ENCODE data around the gene CDC6.
A peak's percentile ranks its signal among the peaks of the same experiment; 100 is the strongest.

The CDC6 gene

DNA sequence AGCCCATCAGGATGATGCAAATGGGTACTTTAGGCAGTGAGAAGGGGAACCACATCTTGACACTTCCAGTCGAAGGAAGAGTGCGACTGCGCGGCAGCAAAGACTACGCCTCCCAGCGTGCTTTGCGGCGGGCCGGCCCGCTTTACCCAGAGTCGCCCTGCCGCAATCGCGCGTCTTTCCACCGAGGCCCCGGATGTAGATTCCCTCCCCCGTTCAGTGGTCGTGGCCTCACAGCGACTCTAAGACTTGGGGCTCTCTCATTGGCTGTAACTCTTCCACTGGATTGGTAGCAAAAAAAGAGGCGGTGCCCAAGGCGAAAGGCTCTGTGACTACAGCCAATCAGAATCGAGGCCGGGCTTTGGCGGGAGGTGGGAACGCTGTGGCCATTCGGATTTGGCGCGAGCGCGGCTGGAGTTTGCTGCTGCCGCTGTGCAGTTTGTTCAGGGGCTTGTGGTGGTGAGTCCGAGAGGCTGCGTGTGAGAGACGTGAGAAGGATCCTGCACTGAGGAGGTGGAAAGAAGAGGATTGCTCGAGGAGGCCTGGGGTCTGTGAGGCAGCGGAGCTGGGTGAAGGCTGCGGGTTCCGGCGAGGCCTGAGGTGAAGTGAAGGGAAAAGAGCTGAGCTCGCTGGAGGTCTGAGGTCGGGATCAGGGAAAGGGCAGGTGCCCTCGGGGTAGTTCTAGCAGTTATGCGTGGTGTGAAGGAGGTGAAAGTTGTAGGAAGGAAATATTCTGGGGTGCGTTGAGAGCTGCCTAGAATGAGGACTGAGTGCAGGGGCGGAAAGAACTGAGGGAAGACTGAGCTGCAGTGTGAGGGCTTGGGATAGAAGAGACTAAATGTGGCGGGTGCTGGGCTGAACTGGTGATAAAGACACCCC is at the start of gene CDC6:
Gene CDC6, plus strand, starts transcription at position 386 of the 876 bp plus-strand sequence. CDS start 1,542 bp downstream, outside the sequence.
- peak; percentile 99 for DNase-seq (ENCODE audit: low read depth)

- DNase-seq (ENCODE audit: low read depth): no peak
Measured at GRCh38 chr17:40241252-40241834, 46.3 kb upstream of the CDC6 start.

DNA sequence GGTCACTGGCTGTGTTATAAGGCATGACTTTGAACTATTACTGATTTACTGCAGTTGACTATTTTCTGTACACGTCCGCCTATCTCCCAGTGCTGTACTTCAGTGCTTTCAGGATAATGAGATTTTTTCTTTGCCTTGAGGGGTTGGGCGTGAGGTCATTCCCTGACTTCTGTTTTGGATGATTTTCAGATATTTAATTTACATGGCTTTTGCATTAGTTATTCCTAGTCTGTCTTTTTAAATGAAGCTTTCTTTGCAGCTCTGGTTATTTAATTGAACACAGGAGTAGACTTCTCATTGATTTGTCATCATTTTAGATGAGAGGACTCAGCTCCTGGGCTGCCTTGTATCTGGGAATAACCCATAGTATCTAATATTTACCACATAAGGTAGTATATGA is 44.9 kb upstream of the CDC6 start:
- no peak for DNase-seq (ENCODE audit: low read depth)

GRCh38 chr17:40243761-40244160 is 43.9 kb upstream of the CDC6 start:
- no peak for DNase-seq (ENCODE audit: low read depth)

GRCh38 chr17:40244255-40244654 is 43.4 kb upstream of the CDC6 start:
- DNase-seq (ENCODE audit: low read depth): no peak

- no peak for DNase-seq (ENCODE audit: low read depth)
Measured at GRCh38 chr17:40247926-40248495, 39.7 kb upstream of the CDC6 start.

GRCh38 chr17:40248507-40248906 is 39.2 kb upstream of the CDC6 start:
- DNase-seq (ENCODE audit: low read depth): no peak

GRCh38 chr17:40251576-40251975 is 36.1 kb upstream of the CDC6 start:
- peak; percentile 90 for DNase-seq (ENCODE audit: low read depth)

DNA sequence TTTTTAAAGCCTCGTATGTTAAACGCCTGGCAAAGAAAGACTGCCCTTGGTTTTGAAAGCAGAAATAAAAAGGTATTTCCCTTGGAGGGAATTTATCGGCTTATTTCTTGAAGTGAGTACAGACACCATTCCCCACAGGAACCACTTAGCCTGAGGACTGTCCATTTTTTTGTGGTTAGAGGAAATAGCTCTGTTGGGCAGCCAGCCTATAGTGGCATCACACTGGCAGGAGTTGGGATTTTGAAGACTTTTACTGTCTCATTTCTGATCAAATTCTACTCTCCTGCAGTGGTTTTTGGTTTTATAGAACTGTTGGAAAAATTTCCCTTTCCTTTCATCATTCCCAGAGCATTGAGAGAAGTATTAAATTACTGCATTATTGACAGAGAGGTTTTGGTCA is 34.1 kb upstream of the CDC6 start:
- DNase-seq (ENCODE audit: low read depth): no peak

DNA sequence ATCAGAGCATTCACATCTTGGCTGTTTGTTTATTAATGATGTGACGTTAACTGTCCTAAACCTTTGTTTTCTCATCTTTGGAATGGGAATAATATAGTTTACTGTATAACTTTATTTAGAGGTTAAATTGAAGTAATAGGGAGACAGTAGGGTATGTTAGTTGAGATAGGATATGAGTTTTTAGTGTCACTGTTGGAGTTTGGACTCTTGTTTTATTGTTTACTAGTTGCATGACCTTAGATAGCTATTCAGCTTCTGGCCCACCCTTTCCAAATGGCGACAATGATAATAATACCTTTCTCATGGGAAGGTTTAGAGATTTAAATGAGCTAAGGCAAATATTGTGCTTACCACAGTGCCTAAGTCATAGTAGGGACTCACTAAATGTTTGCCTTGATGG is 28.2 kb upstream of the CDC6 start:
- DNase-seq (ENCODE audit: low read depth): no peak

DNA sequence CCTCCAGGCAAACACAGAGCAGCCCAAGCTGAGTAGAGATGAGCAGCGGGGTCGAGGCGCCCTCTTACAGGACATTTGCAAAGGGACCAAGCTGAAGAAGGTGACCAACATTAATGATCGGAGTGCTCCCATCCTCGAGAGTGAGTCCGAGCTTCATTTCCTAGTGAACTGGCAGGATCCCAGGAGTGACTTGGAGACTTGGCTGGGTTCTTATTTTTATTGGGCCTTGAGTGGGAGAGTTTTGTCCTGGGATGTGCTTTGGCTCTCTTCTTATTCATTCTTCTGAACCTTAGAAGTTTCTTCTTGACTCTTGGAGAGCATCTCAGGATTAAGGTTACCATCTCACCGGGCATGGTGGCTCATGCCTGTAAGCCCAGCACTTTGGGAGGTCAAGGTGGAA is 27.2 kb upstream of the CDC6 start:
- DNase-seq (ENCODE audit: low read depth): no peak

DNA sequence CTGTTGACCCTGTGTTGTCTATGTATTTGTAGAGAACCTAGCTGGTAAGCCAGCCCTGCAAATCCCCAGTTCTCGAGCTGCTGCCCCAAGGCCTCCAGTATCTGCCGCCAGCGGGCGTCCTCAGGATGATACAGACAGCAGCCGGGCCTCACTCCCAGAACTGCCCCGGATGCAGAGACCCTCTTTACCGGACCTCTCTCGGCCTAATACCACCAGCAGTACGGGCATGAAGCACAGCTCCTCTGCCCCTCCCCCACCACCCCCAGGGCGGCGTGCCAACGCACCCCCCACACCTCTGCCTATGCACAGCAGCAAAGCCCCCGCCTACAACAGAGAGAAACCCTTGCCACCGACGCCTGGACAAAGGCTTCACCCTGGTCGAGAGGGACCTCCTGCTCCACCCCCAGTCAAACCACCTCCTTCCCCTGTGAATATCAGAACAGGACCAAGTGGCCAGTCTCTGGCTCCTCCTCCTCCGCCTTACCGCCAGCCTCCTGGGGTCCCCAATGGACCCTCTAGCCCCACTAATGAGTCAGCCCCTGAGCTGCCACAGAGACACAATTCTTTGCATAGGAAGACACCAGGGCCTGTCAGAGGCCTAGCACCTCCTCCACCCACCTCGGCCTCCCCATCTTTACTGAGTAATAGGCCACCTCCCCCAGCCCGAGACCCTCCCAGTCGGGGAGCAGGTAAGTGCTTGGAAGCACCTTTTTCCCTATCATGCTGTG is 23.1 kb upstream of the CDC6 start:
- DNase-seq (ENCODE audit: low read depth): no peak

- DNase-seq (ENCODE audit: low read depth): no peak
Measured at GRCh38 chr17:40265337-40265736, 22.3 kb upstream of the CDC6 start.

- no peak for DNase-seq (ENCODE audit: low read depth)
Measured at GRCh38 chr17:40266882-40267281, 20.8 kb upstream of the CDC6 start.

DNA sequence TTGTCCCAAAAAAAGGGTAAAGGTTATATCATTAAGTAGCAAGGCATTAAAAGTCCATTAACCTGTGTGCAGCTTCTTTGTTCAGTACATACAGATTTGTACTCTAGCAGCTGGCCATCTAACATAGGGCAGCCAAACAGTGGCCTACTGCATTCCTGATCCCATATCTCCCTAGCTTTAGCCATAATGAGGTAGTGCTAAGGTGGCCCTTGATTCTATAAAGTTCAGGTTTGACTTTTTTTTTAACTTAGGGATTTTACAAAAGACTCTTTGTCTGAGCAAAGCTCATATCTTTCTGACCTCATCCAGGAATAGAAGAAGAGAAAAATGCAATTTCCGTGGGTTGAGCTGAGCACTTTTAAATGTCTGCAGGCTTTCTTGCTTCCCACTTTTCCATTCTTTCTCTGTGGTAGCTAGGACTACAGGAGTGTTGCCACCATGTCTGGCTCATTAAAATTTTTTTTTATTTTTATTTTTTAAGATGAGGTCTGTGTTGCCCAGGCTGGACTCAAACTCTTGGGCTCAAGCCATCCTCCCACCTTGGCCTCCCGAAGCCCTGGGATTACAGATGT is 19.5 kb upstream of the CDC6 start:
- no peak for DNase-seq (ENCODE audit: low read depth)

DNA sequence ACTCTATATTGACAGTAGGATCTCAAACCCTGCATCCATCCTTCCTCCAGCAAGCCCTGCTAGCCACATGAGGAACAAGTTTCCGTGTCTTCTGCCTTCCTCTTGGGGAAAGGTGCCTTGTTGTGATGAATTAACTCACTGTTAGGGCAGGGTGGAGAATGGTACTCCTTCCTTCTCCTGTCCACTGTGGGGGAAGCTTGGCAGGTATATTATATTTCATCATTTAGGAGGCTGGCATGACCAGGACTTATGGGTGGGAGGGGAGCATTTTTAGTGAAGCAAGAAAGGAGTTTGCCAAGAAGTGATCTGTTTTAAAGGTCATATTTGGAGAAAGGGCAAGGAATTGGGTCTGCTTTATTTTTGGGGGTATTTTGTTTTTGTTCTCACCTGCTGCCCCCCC is 9.3 kb upstream of the CDC6 start:
- DNase-seq (ENCODE audit: low read depth): no peak

- no peak for DNase-seq (ENCODE audit: low read depth)
Measured at GRCh38 chr17:40279402-40279801, 8.3 kb upstream of the CDC6 start.

DNA sequence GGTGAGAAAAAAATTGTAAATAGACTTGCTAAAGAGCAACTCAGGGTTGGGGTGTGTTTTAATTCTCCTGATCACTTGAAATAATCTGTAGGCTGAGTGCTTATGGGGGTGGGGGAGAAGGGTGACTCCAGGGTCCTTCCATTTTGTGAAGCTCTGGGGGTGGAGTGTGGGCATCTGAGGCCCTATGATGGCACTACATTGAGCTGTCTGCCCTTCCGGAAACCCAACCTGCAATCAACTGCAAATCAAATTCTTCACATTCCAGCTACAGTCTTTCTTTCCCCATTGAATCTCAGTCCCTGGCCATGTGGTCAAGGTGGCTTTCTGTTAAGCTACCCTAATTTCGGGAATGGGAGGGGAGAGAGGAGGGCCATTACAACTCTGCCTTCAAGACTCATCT is 6.0 kb upstream of the CDC6 start:
- DNase-seq (ENCODE audit: low read depth): no peak

DNA sequence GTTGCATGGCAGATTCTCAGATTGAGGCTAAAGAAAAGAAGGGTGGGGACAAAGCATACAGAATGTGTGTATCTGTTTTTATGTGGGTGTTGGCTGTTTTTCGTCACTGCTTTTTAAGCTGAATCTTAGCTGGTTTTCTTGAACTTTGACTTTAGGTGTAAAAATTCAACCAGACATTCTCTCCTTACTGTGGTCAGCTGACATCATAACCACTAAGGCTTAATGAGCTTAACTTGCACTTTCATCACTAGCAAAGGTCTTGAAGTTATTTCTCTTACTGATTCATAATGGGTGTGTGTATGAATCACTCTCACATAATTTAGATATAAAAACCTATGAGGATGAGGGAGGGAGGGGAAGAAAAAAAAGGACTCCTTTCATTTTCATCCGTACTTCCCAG is 4.0 kb upstream of the CDC6 start:
- peak; percentile 98 for DNase-seq (ENCODE audit: low read depth)

DNA sequence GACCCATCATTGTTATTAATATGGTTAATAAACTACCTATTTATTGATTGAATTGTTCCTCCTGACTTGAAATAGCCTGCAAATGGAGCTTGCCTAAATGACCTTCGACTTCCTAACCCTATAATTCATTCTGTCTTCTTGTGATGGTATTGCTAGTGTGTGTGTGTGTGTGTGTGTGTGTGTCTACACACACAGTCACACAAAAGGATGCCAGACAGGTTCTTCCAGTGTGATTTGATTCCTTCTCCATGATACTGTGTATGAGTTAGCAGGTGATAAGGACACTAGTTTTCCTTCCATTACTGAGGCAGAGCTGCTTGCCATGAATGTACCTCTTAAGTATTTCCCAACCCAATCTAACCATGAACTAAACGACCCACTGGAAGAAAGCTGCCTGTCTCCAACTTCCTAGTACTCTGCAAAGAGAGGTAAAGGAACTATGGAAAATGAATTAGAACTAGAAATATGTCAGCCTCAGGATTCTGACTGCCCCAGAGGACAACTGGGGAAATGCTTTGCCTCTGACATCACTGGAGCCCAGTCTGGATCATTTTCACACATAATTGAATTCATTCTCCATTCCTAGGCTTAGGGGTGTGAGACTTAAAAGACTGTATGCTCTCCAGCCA is 3.5 kb upstream of the CDC6 start:
- DNase-seq (ENCODE audit: low read depth): peak; percentile 64

DNA sequence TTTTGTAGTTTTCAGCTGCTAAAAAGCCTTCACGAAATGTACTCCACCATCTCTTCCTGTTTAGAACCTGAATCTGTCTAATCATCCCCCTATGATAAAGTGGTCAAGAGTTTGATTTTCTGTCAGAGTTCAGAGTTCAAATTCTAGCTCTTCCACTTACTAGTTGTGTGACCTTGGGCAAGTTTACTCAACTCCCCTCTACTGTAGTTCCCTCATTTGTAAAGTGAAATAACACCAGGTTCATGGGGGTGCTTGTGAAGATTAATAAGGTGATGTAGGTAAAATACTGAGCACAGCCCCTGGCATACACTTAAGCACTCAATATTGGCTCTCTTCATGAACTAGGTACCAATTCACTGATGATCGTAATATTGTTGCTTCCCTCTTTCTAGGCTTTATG is 1.2 kb upstream of the CDC6 start:
- DNase-seq (ENCODE audit: low read depth): no peak

DNA sequence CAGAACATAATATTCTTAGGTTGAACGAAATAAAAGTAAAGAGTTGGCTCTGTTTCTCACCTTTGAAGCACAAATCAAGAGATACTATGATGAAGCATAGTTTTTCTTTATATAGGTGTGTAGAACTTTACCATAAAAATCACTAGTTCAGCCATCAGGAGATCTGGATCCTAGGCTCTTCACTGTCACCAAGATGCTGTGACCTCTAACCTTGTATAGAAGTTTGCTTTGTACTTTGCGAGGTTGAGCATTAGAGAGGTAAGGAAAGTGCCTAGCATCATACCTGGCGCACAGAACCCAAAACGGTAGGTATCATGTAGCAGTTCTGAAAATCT is 553 bp upstream of the CDC6 start:
- DNase-seq (ENCODE audit: low read depth): no peak
